Measurements from ENCODE around the gene SEC23B.
"Not testable (repeated sequence)": the region's sequence is repeated elsewhere in the genome, so short reads cannot be mapped to it uniquely, and the experiment has no call there.

SEC23B gene

DNA sequence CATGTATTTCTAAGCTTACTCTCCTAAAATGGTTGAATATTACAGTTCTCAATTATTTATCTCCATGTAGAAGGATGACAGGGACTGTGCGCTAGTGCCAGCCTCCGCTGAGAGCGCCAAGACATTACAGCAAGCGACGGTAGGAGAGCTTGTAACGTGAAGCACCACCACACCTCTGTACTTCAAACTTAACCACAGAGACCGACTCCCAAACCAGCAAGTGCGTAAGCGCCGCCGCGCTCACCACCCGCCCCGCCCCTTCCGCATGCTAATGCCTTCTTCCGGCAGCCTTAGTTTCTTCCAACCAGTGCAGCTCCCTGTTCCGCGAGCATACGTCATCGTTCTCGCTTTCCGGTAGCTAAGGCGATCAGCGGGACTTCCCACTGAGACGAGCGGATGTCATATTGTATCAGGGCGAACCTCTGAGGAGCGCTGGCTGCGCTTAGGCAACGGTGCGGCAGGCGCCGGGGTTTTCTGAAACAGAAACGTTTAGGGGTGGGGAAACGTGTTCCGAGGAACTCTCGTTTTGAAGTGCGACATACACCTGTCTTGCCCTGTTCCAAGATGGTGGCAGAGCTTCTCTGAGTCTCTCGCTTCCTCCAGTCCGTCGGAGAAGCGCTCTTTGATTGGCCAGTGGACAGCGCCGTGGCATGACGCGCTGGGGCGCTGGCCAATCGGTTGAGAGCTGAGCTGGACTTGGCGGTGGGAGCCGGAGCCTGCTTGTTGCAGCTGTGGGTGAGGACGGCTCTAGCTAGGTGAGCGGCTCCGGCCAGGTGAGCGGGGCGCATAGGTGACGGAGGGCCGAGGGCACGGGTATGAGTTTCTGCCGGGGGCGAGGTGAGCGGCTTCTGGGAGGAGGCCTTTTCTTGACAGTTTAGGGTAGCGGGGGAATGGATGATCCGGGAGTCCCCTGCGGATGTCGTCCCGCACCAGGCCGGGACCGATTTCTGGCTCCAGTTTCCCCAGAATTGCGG is at the start of gene SEC23B:
SEC23B (plus strand) TSS at position 723 of the 974 bp plus-strand sequence. CDS start 2,896 bp downstream, outside the sequence.
- DNase-seq (ENCODE audit: low read depth in 2 of 2): peak; percentile 95 to 97

DNA sequence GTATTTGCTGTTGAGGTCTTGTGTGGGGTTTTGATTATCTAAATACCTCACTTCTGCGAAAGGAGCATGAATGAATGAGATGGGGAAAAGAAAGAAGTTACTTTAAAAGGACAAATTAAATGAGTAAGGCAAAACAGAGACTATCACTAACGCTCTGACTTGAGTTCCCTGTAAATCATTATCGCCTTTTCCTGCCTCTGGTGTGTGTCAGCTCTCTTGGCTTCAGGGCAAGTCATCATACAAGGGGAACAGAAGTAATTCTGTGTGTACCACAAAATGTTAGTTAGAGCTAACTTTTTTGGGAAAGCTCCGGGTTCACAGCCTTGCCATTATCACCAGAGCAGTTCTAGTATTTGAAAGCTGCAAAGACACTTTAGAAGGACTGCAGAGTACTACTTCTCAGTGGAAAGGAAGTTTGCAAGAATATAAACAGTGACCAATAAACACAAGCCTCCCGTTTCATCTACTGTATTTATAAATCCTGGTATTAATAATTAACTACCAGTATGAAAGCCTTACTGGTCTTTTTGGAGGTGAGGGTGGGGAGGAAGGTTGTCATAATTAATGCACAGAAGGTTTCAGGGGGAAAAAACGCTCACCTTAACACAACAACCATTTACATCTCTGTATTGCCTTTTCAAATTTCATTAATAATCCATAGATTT is 42.1 kb upstream of the SEC23B start:
- DNase-seq (ENCODE audit: low read depth in 2 of 2): no peak

DNA sequence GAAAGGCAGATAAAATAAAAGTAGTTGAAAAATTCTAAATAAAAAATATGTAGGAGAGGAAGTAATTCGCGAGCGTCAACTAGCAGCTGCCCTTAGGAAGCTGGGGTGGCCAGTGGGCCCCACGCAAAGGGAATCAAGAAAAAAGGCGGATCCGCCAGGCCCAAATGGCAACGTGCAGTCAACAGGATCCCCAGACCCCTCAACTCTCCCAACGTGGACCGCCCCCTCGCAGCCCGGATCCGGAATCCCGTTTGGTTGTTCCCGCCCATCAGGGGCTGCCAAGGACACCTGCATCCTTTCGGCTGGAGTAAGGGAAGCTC is 41.2 kb upstream of the SEC23B start:
- DNase-seq (ENCODE audit: low read depth in 2 of 2): no peak

DNA sequence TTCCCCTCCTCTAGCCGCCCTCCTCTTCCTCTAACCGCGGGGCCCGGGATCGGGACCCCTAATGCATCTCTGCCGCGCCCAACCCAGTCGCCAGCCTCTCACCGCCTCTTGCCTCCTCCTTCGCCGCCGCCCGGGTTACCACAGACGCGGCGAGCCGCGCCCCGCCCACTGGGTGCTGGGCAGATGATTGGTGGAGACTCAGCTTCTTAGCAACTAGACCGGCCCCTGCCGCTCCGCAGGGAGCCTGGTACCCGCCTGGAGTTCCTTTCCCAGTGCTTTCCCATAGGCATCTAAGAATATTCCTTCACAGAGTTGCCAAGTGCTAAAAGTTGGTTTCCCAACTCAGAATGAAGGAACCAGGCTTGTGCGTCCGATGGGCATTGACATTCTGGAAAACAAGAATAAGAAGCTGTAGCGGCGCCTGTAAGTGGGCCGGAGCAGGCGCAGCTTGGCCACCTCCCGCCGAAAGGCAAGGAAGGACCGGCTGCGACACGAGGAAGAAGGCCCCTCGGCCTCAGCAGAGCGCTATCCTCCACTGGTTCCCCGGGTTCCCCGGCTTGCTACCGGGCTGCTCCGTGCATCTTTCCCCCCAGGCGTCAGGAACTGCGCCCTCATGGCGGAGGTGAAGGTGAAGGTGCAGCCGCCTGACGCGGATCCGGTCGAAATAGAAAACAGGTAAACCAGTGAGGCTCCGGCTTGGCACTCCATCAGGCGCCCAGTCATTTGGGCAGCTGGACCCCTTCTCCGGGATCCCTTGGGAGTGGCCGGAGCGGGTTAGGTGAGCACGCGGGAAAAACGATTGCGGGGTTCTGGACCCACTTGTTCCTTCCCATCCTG is 40.6 kb upstream of the SEC23B start, which contains the start of the genes DZANK1 and POLR3F:
DZANK1 (minus strand) TSS at position 137 of the 837 bp plus-strand sequence. CDS start 1,672 bp downstream, outside the sequence.
POLR3F (plus strand) TSS at position 497 of the 837 bp plus-strand sequence; CDS start at position 614, 117 bp downstream.
- peak; percentile 88 to 91 for DNase-seq (ENCODE audit: low read depth in 2 of 2)

DNA sequence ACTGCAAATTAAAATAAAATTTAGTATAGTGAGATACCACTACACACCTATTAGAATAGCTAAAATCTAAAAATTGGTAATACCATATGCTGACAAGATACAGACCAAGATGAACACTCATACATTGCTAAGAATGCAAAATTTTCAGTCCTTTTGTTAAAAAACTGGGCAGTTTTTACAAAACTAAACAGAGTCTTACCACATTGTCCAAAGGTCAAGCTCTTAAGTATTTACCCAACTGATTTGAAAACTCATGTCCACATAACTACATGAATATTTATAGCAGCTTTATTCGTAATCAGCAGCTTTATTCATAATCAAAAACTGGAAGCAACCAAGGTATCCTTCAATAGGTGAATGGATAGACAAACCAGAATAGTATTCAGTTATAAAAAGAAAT is 30.5 kb upstream of the SEC23B start:
- DNase-seq (ENCODE audit: low read depth in 2 of 2): no peak

DNA sequence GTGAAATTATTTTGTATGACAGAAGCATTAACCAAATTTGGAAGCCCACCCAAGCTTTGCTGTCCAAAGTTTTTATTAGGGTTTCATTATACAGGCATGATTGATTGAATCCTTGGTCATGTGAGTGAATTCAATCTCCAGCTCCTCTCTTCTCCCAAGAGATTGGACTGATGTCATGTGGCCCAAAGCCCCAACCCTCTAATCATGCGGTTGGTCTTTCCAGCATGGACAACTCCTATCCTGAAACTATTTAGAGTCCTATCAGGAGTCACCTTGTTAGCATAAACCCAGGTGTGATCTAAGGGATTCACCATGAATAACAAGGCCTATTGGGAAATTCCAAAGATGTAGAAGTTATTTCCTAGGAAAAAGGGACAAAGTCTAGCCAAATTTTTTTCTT is 29.9 kb upstream of the SEC23B start:
- no peak for DNase-seq (ENCODE audit: low read depth in 2 of 2)

DNA sequence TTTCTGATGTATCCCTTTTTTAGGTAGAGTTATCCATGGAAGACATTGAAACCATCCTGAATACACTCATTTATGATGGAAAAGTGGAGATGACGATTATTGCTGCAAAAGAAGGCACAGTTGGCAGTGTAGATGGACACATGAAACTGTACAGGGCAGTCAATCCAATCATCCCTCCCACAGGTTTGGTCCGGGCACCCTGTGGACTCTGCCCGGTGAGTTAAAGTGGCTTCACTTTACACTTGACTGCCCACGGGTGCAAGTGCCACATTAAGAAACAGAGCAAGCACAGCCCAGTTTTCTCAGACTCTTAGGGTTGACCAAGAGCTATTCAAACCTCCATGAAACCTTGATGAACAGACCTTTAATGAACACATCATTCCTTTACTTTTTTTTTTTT is 26.1 kb upstream of the SEC23B start:
- DNase-seq (ENCODE audit: low read depth in 2 of 2): no peak

DNA sequence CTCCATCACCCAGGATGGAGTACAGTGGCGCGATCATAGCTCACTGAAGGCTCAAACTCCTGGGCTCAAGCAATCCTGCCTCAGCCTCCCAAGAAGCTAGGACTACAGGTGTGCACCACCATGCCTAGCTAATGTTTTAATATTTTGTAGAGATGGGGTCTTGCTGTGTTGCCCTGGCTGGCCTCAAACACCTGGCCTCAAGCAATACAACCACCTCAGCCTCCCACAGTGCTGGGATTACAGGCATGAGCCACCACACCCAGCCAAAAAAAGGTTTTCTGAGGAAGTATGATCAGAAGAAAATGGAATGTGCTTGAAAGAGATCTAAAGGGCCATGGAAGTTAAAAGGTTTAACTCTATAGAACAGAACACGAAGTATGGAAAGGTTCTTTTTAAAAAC is 19.4 kb upstream of the SEC23B start:
- DNase-seq (ENCODE audit: low read depth in 2 of 2): no peak

DNA sequence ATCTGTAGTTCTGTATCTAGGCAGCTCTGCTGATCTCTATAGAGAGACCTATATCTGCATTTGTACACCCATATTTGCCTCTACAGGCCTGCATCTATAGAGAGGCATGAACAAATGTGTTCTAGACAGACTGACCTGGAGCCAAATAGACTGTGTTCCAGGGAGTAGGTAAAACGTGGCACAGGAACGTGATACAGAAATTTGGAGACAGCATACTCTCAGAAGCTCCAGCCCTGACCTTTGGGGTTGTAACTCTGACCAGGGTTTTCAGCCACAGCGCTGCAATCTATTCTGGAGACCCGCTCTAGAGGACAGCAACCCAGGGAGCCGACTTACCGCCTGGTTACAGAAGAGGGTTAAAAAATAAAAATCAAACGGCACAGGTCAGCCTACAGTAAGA is 11.7 kb upstream of the SEC23B start:
- DNase-seq (ENCODE audit: low read depth in 2 of 2): no peak

DNA sequence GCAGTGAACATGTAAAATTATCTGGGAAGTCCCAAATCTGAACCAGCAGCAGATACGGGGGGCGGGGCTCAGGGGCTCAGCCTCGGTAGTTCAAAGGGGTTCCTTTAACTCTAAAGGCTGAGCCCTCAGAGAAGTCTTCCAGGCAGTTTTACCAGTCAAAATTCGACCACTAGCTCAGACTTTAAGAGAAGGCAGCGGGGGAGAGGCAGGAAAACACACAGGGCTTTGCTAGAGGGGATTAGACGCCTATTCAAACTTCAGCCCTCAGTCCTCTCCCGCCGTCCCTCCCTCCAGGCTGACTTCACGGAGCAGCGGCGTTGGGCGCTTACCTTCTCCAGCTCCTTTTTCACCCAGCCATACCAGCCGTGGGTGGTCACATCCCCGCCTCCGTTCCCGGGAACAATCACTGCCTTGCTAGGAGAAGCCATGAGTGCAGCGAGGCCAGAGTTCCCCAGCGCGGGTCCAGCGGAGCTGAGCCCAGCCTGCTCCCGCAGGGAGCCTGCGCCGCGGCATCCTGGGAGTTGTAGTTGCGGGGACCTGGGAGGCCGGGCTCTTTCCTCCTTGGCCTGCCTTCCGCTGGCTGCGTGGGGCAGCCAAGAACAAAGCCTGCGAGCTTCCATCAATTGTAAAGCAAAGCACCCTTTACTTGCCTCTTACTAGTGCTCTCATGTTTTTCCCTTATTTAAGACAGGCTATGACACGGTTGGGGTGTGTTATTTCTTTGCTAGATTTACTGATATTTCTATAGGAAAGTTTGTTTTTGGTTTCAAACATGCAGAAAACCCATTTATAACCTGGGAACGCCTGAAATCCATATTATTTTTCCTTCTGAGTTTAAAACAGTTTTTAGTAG is 10.8 kb upstream of the SEC23B start, which contains the start of gene RBBP9:
RBBP9 (minus strand) TSS at position 486 of the 853 bp plus-strand sequence; CDS start at position 428, 58 bp downstream.
- peak; percentile 63 to 74 for DNase-seq (ENCODE audit: low read depth in 2 of 2)

DNA sequence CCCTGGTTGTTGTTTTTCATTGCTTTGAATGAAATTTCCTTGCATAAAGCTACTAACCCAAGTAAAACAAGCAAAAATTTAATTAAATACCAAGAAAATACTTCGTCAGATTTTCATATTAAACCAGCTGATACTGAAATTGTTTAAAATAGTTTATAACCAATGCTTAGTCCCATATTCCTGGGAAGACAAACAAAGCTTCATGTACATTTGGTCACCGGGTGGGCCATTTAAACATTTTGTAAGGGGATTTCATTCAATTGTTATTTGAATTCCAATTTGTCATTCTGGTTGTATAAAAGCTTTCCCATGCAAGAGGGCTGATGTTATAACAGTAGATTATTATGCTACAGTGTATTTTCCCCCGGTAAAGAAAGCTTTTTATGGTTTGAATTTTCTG is 10.1 kb upstream of the SEC23B start:
- no peak for DNase-seq (ENCODE audit: low read depth in 2 of 2)

DNA sequence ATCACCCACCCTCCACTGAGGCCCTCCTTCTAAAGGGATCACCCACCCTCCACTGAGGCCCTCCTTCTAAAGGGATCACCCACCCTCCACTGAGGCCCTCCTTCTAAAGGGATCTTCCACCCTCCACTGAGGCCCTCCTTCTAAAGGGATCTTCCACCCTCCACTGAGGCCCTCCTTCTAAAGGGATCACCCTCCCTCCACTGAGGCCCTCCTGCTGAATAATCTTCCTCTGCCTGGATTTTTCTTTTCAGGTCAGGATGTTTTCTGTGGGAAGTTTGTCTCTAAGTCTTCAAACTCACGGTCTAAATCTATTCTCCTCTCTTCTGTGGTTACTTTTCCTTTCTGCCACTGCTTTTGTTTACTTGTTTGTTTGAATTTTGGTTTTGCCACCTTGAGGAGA is 6.1 kb upstream of the SEC23B start:
- not testable (repeated sequence) for DNase-seq (ENCODE audit: low read depth in 2 of 2)

DNA sequence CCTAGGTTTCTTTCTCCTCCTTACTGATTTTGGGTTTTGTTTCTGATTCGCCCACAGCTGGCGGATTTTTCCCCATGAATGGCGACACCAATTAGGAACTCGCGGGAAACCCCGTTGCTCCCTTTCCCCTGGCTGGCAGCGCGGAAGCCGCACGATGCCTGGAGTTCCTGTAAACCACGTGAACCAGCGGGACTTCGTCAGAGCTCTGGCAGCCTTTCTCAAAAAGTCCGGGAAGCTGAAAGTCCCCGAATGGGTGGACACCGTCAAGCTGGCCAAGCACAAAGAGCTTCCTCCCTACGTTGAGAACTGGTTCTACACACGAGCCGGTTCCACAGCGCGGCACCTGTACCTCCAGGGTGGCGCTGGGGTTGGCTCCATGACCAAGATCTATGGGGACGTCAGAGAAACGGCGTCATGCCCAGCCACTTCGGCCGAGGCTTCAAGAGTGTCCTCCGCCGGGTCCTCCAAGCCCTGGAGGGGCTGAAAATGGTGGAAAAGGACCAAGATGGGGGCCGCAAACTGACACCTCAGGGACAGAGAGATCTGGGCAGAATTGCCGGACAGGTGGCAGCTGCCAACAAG is 3.2 kb upstream of the SEC23B start:
- DNase-seq (ENCODE audit: low read depth in 2 of 2): no peak

DNA sequence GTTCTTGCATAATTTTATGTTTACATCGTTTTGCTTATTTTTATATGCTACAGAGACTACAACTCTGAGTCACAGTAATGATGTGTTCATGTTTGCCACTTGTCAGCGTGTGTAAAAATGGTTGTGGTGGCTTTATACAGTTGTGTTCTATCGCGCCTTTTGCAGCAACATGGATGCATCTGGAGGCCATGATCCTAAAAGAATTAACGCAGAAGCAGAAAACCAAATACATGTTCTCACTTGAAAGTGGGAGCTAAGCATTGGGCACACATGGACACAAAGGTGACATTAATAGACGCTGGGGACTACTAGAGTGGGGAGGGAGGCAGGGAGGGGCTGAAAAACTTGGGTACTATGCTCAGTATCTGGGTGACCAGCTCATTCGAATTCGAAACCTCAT is 996 bp upstream of the SEC23B start:
- DNase-seq (ENCODE audit: low read depth in 2 of 2): no peak

DNA sequence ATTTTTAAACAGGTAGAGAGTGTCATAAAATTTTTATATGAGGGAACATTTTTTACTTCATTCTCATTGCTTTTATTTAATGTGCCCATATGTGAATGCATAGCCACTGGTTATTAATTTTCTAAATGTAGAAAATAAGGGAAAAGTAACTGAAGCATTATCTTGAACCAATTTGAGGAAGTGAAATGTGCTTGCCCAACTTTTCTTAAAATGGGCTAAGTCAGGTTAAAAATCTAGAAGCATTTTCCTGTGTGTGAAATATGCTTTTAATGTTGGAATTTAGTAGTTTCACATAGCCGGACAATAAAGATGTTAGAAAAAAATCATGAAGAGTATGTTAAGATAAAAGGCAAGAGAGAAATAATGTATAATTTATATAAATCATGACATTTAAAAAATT is 3.8 kb downstream of the SEC23B start:
- DNase-seq (ENCODE audit: low read depth in 2 of 2): no peak

DNA sequence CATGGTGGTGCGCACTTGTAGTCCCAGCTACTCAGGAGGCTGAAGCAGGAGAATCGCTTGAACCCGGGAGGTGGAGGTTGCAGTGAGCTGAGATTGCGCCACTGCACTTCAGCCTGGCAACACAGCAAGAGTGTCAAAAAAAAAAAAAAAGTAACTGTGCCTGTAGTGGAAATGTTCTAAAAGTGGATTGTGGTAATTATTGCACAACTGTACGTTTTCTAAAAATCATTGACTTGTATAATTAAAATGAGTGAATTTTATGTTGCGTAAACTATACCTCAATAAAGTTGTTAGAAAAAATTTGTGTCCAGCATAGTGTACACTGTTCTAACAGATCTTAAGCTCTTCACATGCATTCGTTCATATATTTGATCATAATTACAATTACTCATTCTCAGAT is 5.5 kb downstream of the SEC23B start:
- no peak for DNase-seq (ENCODE audit: low read depth in 2 of 2)

DNA sequence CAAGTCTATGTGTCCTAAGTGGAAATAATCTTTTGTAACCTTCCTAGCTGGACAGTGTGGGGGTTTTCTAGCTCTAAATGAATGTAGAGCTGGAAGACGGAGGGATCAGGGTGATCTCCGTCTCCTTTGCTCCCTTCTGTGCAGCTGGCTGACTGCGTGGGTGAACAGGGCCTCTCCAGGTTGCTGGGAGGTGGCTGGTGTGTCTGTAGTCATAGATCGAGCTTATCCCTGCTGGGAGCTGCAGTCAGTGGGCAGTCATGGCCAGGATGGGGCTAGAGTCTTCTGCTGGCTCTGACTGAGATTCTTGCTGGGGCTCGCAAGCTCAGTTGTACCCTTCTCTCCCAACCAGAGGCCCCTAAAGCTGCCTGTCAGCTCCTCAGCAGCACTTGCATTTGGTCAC is 6.4 kb downstream of the SEC23B start:
- DNase-seq (ENCODE audit: low read depth in 2 of 2): no peak

DNA sequence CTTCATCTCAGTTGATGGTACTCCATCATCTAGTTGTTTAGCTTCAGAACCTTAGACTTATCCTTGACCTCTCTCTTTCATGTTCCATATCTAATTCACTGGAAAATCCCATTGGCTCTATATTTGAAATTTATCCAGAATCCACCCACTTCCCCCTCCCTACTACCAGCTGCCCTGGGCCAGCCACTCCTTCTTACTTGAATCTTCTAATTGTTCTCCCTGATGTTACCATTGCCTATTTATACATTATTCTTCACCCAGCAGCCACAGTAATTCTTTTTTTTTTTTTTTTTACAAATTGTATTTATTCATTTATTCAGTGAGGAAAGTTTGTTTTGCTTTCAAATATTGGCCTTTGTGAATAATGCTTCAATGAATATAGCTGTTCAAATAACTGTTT is 8.2 kb downstream of the SEC23B start:
- DNase-seq (ENCODE audit: low read depth in 2 of 2): no peak

DNA sequence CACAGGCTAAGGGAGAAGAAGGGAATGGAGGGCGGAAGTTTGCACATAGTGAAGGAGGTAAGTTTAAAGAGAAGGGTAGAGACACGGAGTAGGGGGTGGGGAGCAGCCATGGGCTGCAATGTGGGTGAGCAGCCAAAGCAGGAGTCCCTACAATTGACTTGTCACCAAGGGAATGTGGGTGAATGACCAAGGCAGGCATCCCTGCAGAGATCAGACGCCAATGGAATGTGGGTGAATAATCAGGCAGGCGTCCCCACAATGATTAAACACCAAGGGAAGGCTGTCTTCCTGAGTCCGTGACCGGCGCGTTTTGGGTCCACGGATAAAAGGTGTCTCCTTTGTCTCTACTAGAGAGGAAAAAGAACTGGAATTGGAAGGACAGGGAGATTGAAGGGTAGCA is 14.3 kb downstream of the SEC23B start:
- not testable (repeated sequence) for DNase-seq (ENCODE audit: low read depth in 2 of 2)

DNA sequence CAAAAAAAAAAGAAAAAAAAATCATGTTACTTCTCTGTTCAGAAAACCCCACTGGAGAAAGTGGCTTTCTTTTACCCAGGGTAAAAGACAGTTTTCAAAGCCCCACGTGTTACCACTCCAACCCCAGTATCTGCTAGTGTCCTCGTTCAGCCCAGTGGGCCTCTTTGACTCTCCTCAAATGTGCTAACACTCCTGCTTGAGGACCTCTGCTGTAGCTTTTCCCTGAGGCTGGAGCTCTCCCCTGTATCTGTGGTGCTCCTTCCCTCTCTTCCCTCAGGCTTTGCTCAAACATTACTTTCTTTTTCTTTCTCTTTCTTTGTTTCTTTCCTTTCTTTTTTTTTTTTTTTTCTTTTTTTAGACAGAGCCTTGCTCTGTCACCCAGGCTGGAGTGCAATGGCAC is 15.3 kb downstream of the SEC23B start:
- no peak for DNase-seq (ENCODE audit: low read depth in 2 of 2)

DNA sequence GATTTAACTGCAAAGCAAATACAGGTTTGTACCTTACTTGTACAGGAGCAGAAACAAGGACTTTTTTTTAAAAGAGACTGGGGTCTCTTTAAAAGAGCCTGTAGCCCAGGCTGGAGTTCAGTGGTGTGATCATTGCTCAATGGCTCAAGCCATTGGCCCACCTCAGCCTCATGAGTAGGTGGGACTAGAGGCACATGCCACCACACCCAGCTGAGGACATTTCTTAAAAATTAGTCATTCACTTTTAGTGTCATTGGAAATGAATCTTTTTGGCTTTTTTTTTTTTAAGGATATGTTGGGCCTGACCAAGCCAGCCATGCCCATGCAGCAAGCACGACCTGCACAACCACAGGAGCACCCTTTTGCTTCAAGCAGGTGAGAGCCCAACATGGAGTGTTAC is 16.9 kb downstream of the SEC23B start:
- DNase-seq (ENCODE audit: low read depth in 2 of 2): no peak
